Measurements from ENCODE around the gene KCMF1.

The KCMF1 gene

GRCh38 chr2:84969511-84970209 lies 1.3 kb upstream of the KCMF1 start:
- DNase-seq (ENCODE audit: insufficient read length), result no peak
- peak; percentile 63 for FAIRE-seq
- no peak for TF ChIP-seq TAF1 (IDR thresholded peaks at IDR 0.05; ENCODE audit: borderline replicate concordance, low read depth, low read length)
- no peak for TF ChIP-seq POLR2AphosphoS5 (IDR thresholded peaks at IDR 0.05; ENCODE audit: low read depth, low read length)
- no peak for TF ChIP-seq POLR2A (IDR thresholded peaks at IDR 0.05; ENCODE audit: low read depth, low read length)

GRCh38 chr2:84970210-84970867 lies 622 bp upstream of the KCMF1 start:
- FAIRE-seq, result no peak
- peak; percentile 57 for DNase-seq (ENCODE audit: insufficient read length)

GRCh38 chr2:84971510-84972206 lies 697 bp downstream of the KCMF1 start:
- FAIRE-seq (peak; percentile 56), DNase-seq (ENCODE audit: insufficient read length) (peak; percentile 58)
- TF ChIP-seq TAF1 (IDR thresholded peaks at IDR 0.05; ENCODE audit: borderline replicate concordance, low read depth, low read length) (no peak), POLR2AphosphoS5 (IDR thresholded peaks at IDR 0.05; ENCODE audit: low read depth, low read length) (no peak), POLR2A (IDR thresholded peaks at IDR 0.05; ENCODE audit: low read depth, low read length) (no peak)

More at GRCh38 chr2:84970210-84970867, 622 bp upstream of the KCMF1 start:
- TF ChIP-seq POLR2AphosphoS5 (IDR thresholded peaks at IDR 0.05; ENCODE audit: low read depth, low read length) (no peak; the same call in 1 of the 2 replicates), POLR2A (IDR thresholded peaks at IDR 0.05; ENCODE audit: low read depth, low read length) (peak; percentile 74; the same call in 1 of the 2 replicates)

- FAIRE-seq (no peak), DNase-seq (ENCODE audit: insufficient read length) (no peak)
- TF ChIP-seq POLR2AphosphoS5 (IDR thresholded peaks at IDR 0.05; ENCODE audit: low read depth, low read length) (no peak), POLR2A (IDR thresholded peaks at IDR 0.05; ENCODE audit: low read depth, low read length) (no peak), TAF1 (IDR thresholded peaks at IDR 0.05; ENCODE audit: borderline replicate concordance, low read depth, low read length) (no peak)
Observed at GRCh38 chr2:84972207-84972783, 1.3 kb downstream of the KCMF1 start.

- no peak for DNase-seq (ENCODE audit: insufficient read length)
Observed at GRCh38 chr2:84972932-84973331, 2.0 kb downstream of the KCMF1 start.

GRCh38 chr2:84980263-84980983 lies 9.5 kb downstream of the KCMF1 start:
- FAIRE-seq (no peak), DNase-seq (ENCODE audit: insufficient read length) (no peak)
- no peak for TF ChIP-seq POLR2AphosphoS5 (IDR thresholded peaks at IDR 0.05; ENCODE audit: low read depth, low read length)
- no peak for TF ChIP-seq TAF1 (IDR thresholded peaks at IDR 0.05; ENCODE audit: borderline replicate concordance, low read depth, low read length)
- TF ChIP-seq POLR2A (IDR thresholded peaks at IDR 0.05; ENCODE audit: low read depth, low read length), result no peak

More at GRCh38 chr2:84972932-84973331, 2.0 kb downstream of the KCMF1 start:
- TF ChIP-seq TAF1 (IDR thresholded peaks at IDR 0.05; ENCODE audit: borderline replicate concordance, low read depth, low read length), result no peak
- TF ChIP-seq POLR2A (IDR thresholded peaks at IDR 0.05; ENCODE audit: low read depth, low read length), result no peak
- TF ChIP-seq POLR2AphosphoS5 (IDR thresholded peaks at IDR 0.05; ENCODE audit: low read depth, low read length), result no peak
- FAIRE-seq, result no peak

- DNase-seq (ENCODE audit: insufficient read length) (no peak), FAIRE-seq (no peak)
- TF ChIP-seq POLR2AphosphoS5 (IDR thresholded peaks at IDR 0.05; ENCODE audit: low read depth, low read length) (no peak), TAF1 (IDR thresholded peaks at IDR 0.05; ENCODE audit: borderline replicate concordance, low read depth, low read length) (no peak), POLR2A (IDR thresholded peaks at IDR 0.05; ENCODE audit: low read depth, low read length) (no peak)
Observed at GRCh38 chr2:84986018-84986417, 15.1 kb downstream of the KCMF1 start.

GRCh38 chr2:84989422-84989821 lies 18.5 kb downstream of the KCMF1 start:
- DNase-seq (ENCODE audit: insufficient read length) (no peak), FAIRE-seq (no peak)
- TF ChIP-seq POLR2AphosphoS5 (IDR thresholded peaks at IDR 0.05; ENCODE audit: low read depth, low read length) (peak; percentile 22; the same call in 1 of the 2 replicates), POLR2A (IDR thresholded peaks at IDR 0.05; ENCODE audit: low read depth, low read length) (no peak)

- no peak for TF ChIP-seq POLR2A (IDR thresholded peaks at IDR 0.05; ENCODE audit: low read depth, low read length)
- no peak for TF ChIP-seq POLR2AphosphoS5 (IDR thresholded peaks at IDR 0.05; ENCODE audit: low read depth, low read length)
- TF ChIP-seq TAF1 (IDR thresholded peaks at IDR 0.05; ENCODE audit: borderline replicate concordance, low read depth, low read length), result no peak
- DNase-seq (ENCODE audit: insufficient read length) (no peak), FAIRE-seq (no peak)
Observed at GRCh38 chr2:84989927-84990326, 19.0 kb downstream of the KCMF1 start.

GRCh38 chr2:84991404-84992160 lies 20.6 kb downstream of the KCMF1 start:
- FAIRE-seq (no peak), DNase-seq (ENCODE audit: insufficient read length) (no peak)
- no peak for TF ChIP-seq TAF1 (IDR thresholded peaks at IDR 0.05; ENCODE audit: borderline replicate concordance, low read depth, low read length)
- no peak for TF ChIP-seq POLR2A (IDR thresholded peaks at IDR 0.05; ENCODE audit: low read depth, low read length)
- no peak for TF ChIP-seq POLR2AphosphoS5 (IDR thresholded peaks at IDR 0.05; ENCODE audit: low read depth, low read length)
